ENCODE measurements around the gene DEFB123. TPM values are rescaled to one million over a fixed set of nuclear protein-coding genes. Genes with fewer than 3 reads are reported as not detected.

The DEFB123 gene
- total and polyA plus RNA-seq, 4 experiments from 2014 or later, result not detected

DNA sequence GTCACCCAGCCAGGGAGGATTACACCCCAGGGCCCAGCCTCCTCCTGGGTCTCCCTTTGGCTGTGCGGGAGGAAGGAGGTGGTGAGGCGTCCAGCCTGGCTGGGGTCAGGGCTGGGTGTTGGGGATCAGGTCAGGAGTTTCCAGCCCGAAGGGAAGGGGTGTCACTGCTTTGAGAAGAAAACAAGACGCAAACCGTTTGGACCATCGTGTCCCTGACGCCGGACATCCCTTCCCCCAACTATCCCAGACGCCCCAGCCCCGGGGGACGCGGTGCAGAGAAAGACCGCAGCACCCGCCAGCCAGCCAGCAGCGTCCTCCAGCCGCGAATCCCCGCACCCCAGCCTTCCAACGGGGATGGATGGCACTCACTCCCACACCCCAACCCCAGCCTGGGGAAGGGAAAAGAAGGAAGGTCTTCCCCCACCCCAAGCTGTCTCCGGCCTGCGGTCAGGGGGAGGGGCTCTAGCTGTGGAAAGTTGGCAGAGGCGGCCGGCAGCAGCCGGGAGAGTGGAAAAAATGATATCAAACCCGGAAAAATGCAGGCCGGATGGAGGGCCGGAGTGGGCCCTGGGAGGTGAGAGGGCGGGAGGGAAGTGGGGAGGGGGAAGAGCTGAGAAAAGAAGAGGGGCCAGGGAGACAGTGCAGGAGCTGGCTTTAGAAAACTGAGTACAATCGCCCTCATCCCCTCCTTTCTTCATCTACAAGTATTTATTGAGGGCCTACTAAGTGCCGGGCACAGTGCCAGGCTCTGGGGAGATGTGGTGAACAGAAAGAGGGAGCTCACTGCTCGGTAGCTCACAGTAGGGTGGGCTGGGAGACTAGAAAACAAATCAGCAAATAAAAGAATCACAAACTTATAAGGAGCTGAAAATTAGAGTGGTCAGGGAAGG is 45.3 kb downstream of the DEFB123 start:
- ChIA-PET POLR2A (ENCODE audit: partially characterized antibody) (no interaction called here), CTCF (ENCODE audit: partially characterized antibody) (interaction anchor here (3.7 kb wide), 1 partner anchor 17 kb away, joined by 20 read pairs; no protein-coding TSS in a partner anchor)
- Histone ChIP-seq H3K4me1 (ENCODE audit: insufficient read depth, low read length) (no peaks in the 10 kb centered on the region), H3K4me3 (ENCODE audit: low read length in 2 of 2) (no peak overlapping the region), H3K27me3 (ENCODE audit: insufficient read depth, low read length) (no peaks in the 10 kb centered on the region), H3K36me3 (ENCODE audit: insufficient read depth, low read length) (no peaks in the 10 kb centered on the region), H3K27ac (ENCODE audit: low read depth, low read length) (no peak overlapping the region), H3K9me3 (ENCODE audit: control insufficient read depth in 1 of 2, low read length in 2 of 2) (no peaks in the 10 kb centered on the region)
- Mint-ChIP-seq H3K9me3 (peaks cover 0 to 5% (median 0%) of the 10 kb centered on the region in 8 donors), H3K4me3 (no peak overlapping the region), H3K36me3 (no peaks in the 10 kb centered on the region), H3K4me1 (peaks cover 0 to 6% (median 4%) of the 10 kb centered on the region in 4 donors), H3K27ac (no peak overlapping the region), H3K27me3 (peaks cover 13 to 16% of the 10 kb centered on the region in 2 donors)
- intact Hi-C loops (cut with micrococcal nuclease), result no loop called here
- DNase-seq, result no peak

DNA sequence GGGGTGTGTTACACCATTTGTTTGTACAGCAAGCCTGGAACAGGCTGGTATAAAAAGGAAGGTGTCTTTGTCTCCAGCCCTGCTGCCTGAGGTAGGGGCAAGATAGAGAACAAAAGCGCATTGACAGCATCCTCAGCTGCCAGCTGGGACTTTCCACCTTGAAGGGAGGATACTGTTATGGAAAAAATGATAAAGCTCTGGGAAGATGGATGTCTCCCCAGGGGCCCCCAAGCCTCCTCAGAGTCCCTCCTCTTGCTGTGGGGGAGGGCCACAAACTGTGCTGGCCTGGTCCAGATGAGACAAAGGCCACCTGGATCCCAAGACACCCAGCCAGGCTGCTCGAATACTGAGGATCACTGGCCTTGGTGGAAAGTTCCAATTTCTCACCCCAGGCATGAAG is 47.7 kb downstream of the DEFB123 start:
- ChIA-PET CTCF (ENCODE audit: partially characterized antibody) (interaction anchor here (3.7 kb wide), 1 partner anchor 14 kb away, joined by 20 read pairs; no protein-coding TSS in a partner anchor), POLR2A (ENCODE audit: partially characterized antibody) (no interaction called here)

DNA sequence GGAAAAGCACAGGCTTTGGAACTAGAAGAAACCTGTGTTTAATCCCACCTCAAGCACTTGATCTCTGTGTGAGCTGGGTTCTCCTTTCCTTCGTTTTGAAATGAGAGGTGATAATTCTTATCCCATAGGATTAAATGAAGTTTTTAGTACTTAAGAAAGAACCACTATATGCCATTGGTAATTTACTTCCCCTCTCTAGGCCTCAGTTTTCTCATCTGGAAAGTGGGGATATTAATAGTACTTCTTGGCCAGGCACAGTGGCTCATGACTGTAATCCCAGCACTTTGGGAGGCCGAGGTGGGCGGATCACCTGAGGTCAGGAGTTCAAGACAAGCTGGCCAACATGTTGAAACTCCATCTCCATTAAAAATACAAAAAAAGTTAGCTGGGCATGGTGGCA is 48.7 kb downstream of the DEFB123 start:
- Histone ChIP-seq H3K4me3 (ENCODE audit: low read length in 2 of 2) (no peak overlapping the region), H3K36me3 (ENCODE audit: insufficient read depth, low read length) (no peaks in the 10 kb centered on the region), H3K4me1 (ENCODE audit: insufficient read depth, low read length) (no peaks in the 10 kb centered on the region), H3K27me3 (ENCODE audit: insufficient read depth, low read length) (no peaks in the 10 kb centered on the region), H3K27ac (ENCODE audit: low read depth, low read length) (no peak overlapping the region), H3K9me3 (ENCODE audit: control insufficient read depth in 1 of 2, low read length in 2 of 2) (no peaks in the 10 kb centered on the region)
- POLR2A ChIA-PET (ENCODE audit: partially characterized antibody), result no interaction called here
- intact Hi-C loops (cut with micrococcal nuclease), result no loop called here
- Mint-ChIP-seq H3K27ac (no peak overlapping the region), H3K9me3 (peaks cover 0 to 4% (median 0%) of the 10 kb centered on the region in 8 donors), H3K4me3 (no peak overlapping the region), H3K36me3 (no peaks in the 10 kb centered on the region), H3K27me3 (peaks cover 12 to 17% of the 10 kb centered on the region in 2 donors), H3K4me1 (peaks cover 0 to 6% (median 4%) of the 10 kb centered on the region in 4 donors)
- CTCF ChIA-PET (ENCODE audit: partially characterized antibody), result interaction anchor here (3.7 kb wide), 1 partner anchor 13 kb away, joined by 20 read pairs; no protein-coding TSS in a partner anchor
- no peak for DNase-seq

More for the DNA sequence above, 47.7 kb downstream of the DEFB123 start:
- H3K27me3 ChIP-seq (ENCODE audit: insufficient read depth, low read length), result no peaks in the 10 kb centered on the region
- Mint-ChIP-seq H3K9me3 (peaks cover 0 to 4% (median 0%) of the 10 kb centered on the region in 8 donors), H3K4me1 (peaks cover 0 to 6% (median 4%) of the 10 kb centered on the region in 4 donors), H3K27ac (no peak overlapping the region), H3K4me3 (no peak overlapping the region), H3K36me3 (no peaks in the 10 kb centered on the region), H3K27me3 (peaks cover 10 to 14% of the 10 kb centered on the region in 2 donors)
- no peaks in the 10 kb centered on the region for H3K36me3 ChIP-seq (ENCODE audit: insufficient read depth, low read length)
- H3K9me3 ChIP-seq (ENCODE audit: control insufficient read depth in 1 of 2, low read length in 2 of 2), result no peaks in the 10 kb centered on the region
- no peak for DNase-seq
- H3K4me1 ChIP-seq (ENCODE audit: insufficient read depth, low read length), result no peaks in the 10 kb centered on the region
- H3K27ac ChIP-seq (ENCODE audit: low read depth, low read length), result no peak overlapping the region
- intact Hi-C loops (cut with micrococcal nuclease), result no loop called here
- no peak overlapping the region for H3K4me3 ChIP-seq (ENCODE audit: low read length in 2 of 2)

DNA sequence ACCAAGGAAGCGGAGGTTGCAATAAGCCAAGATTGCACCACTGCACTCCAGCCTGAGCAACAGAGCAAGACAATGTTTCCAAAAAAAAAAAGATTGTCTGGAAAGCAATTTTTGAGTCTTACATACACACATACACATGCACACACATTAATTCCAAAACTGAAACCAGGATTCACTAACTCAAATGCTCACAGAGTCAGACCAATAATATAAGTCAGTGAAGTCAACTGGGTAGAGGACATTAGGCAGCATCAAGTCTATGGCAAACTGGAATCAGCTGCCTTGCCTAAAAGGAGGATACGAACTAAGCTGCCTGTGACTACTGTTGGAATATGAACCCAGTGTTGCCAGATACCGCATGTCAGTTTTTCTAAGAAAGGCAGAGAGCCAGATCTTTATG is 50.3 kb downstream of the DEFB123 start:
- H3K36me3 ChIP-seq (ENCODE audit: insufficient read depth, low read length), result no peaks in the 10 kb centered on the region
- DNase-seq, result no peak
- no peaks in the 10 kb centered on the region for H3K27me3 ChIP-seq (ENCODE audit: insufficient read depth, low read length)
- no peak overlapping the region for H3K4me3 ChIP-seq (ENCODE audit: low read length in 2 of 2)
- Mint-ChIP-seq H3K9me3 (no peaks in the 10 kb centered on the region), H3K4me3 (no peak overlapping the region), H3K27ac (no peak overlapping the region), H3K27me3 (peaks cover 8 to 11% of the 10 kb centered on the region in 2 donors), H3K4me1 (peaks cover 0 to 4% (median 1%) of the 10 kb centered on the region in 4 donors), H3K36me3 (no peaks in the 10 kb centered on the region)
- ChIA-PET POLR2A (ENCODE audit: partially characterized antibody) (no interaction called here), CTCF (ENCODE audit: partially characterized antibody) (interaction anchor here (4.4 kb wide), 1 partner anchor 11 kb away, joined by 30 read pairs; no protein-coding TSS in a partner anchor)
- H3K27ac ChIP-seq (ENCODE audit: low read depth, low read length), result no peak overlapping the region
- no peaks in the 10 kb centered on the region for H3K4me1 ChIP-seq (ENCODE audit: insufficient read depth, low read length)
- no peaks in the 10 kb centered on the region for H3K9me3 ChIP-seq (ENCODE audit: control insufficient read depth in 1 of 2, low read length in 2 of 2)
- intact Hi-C loops (cut with micrococcal nuclease), result no loop called here

DNA sequence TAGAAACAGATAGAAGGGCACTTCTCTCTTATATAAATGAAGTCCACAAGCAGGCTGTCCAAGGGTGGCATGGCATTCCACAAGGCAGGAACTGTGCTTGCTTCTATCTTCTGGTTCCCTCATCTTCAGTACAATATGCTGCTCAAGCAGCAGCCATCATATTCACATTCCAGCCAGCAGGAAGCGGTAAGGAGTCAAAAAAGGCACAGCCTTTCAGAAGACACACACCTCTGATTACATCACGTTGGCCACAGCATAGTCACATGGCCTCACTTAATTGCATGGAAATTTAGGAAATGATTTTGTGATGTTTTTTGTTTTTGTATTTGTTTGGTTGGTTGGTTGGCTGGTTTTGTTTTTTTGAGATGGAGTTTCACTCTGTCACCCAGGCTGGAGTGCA is 53.7 kb downstream of the DEFB123 start:
- no peak overlapping the region for H3K27ac Mint-ChIP-seq
- no peak for DNase-seq
- POLR2A ChIA-PET (ENCODE audit: partially characterized antibody), result no interaction called here
- no peaks in the 10 kb centered on the region for H3K9me3 Mint-ChIP-seq
- Histone ChIP-seq H3K9me3 (ENCODE audit: control insufficient read depth in 1 of 2, low read length in 2 of 2) (no peaks in the 10 kb centered on the region), H3K4me1 (ENCODE audit: insufficient read depth, low read length) (no peaks in the 10 kb centered on the region), H3K27ac (ENCODE audit: low read depth, low read length) (no peak overlapping the region), H3K4me3 (ENCODE audit: low read length in 2 of 2) (no peak overlapping the region), H3K36me3 (ENCODE audit: insufficient read depth, low read length) (no peaks in the 10 kb centered on the region), H3K27me3 (ENCODE audit: insufficient read depth, low read length) (peaks cover 4% of the 10 kb centered on the region)
- H3K4me3 Mint-ChIP-seq, result no peak overlapping the region
- CTCF ChIA-PET (ENCODE audit: partially characterized antibody), result interaction anchor here (1.2 kb wide), 1 partner anchor 9 kb away, joined by 4 read pairs; no protein-coding TSS in a partner anchor
- intact Hi-C loops (cut with micrococcal nuclease), result no loop called here
- no peaks in the 10 kb centered on the region for H3K4me1 Mint-ChIP-seq
- H3K27me3 Mint-ChIP-seq, result peaks cover 10 to 13% of the 10 kb centered on the region in 2 donors
- H3K36me3 Mint-ChIP-seq, result no peaks in the 10 kb centered on the region

DNA sequence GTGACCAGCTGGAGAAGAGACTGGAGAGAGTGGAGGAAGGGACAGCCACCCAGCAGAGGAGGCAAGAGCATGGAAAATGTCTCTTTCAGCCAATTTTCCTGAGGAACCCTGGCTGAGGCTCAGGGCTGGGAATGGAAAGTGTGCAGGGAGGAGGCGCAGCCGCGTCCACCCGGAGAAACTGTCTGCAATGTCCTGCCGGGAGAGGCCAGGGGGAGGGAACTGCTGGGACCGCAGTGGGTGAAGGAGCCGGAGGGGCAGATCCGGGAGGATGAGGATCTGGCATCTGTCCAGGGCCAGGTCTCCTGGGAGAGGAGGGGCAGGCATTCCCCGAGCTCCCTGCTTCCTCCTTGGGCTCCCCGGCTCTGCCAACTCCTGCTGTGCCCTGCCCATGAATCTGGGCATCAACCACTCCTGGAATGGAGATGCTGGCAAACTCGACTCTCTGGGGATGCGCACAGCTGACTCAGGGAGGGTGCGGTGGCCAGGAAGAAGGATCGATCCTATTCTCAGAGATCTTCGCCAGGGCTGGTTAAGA is 56.4 kb downstream of the DEFB123 start:
- H3K4me3 ChIP-seq (ENCODE audit: low read length in 2 of 2), result no peak overlapping the region
- intact Hi-C loops (cut with micrococcal nuclease), result no loop called here
- no peak for DNase-seq
- POLR2A ChIA-PET (ENCODE audit: partially characterized antibody), result no interaction called here
- H3K27ac ChIP-seq (ENCODE audit: low read depth, low read length), result no peak overlapping the region
- H3K4me1 Mint-ChIP-seq, result no peaks in the 10 kb centered on the region
- no peak overlapping the region for H3K27ac Mint-ChIP-seq
- H3K36me3 Mint-ChIP-seq, result no peaks in the 10 kb centered on the region
- H3K27me3 Mint-ChIP-seq, result peaks cover 11 to 12% of the 10 kb centered on the region in 2 donors
- CTCF ChIA-PET (ENCODE audit: partially characterized antibody), result no interaction called here
- H3K36me3 ChIP-seq (ENCODE audit: insufficient read depth, low read length), result no peaks in the 10 kb centered on the region
- H3K9me3 ChIP-seq (ENCODE audit: control insufficient read depth in 1 of 2, low read length in 2 of 2), result no peaks in the 10 kb centered on the region
- H3K4me1 ChIP-seq (ENCODE audit: insufficient read depth, low read length), result no peaks in the 10 kb centered on the region
- no peak overlapping the region for H3K4me3 Mint-ChIP-seq
- H3K9me3 Mint-ChIP-seq, result no peaks in the 10 kb centered on the region
- H3K27me3 ChIP-seq (ENCODE audit: insufficient read depth, low read length), result peaks cover 4% of the 10 kb centered on the region

DNA sequence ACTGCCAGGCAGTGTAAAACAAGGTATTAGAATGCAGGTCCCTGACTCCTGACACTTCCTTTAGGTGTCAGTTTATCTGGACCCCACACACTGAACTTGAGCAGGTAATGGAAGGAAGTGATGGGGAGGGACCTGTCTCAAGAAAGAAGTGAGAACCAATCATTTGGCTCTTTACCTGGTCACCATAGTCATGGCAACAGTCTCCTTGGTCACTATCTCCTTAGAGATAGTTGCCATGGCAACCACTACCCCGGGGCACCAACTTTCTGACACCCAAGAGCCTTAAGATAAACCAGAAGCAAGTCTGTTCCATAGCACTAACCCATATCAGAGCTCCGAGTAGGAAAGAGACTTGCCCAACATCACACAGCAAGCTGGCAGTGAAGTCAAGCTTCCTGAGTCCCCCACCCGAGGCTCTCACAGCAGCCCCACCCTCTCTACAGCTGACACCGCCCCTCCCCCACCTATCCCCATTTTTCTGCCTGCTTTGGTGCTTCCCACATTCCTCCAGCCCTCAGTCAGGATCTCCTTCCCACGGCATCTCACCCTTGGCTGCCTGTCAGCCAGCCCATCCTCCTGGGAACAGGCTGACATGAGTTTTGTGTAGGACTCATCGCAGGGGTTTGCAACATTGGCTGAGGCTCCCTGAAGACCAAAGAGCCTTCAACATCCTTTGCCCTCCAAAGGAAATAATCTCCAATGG is 57.6 kb downstream of the DEFB123 start:
- H3K4me3 Mint-ChIP-seq, result no peak overlapping the region
- no peak overlapping the region for H3K27ac ChIP-seq (ENCODE audit: low read depth, low read length)
- H3K27me3 Mint-ChIP-seq, result peaks cover 11 to 12% of the 10 kb centered on the region in 2 donors

More for the DNA sequence above, 57.6 kb downstream of the DEFB123 start:
- H3K9me3 ChIP-seq (ENCODE audit: control insufficient read depth in 1 of 2, low read length in 2 of 2), result no peaks in the 10 kb centered on the region
- POLR2A ChIA-PET (ENCODE audit: partially characterized antibody), result no interaction called here
- Mint-ChIP-seq H3K9me3 (no peaks in the 10 kb centered on the region), H3K27ac (no peak overlapping the region), H3K4me1 (peaks cover 0 to 11% (median under 1%) of the 10 kb centered on the region in 4 donors), H3K36me3 (no peaks in the 10 kb centered on the region)
- CTCF ChIA-PET (ENCODE audit: partially characterized antibody), result no interaction called here
- H3K36me3 ChIP-seq (ENCODE audit: insufficient read depth, low read length), result no peaks in the 10 kb centered on the region
- no peaks in the 10 kb centered on the region for H3K4me1 ChIP-seq (ENCODE audit: insufficient read depth, low read length)
- intact Hi-C loops (cut with micrococcal nuclease), result no loop called here
- peaks cover 4% of the 10 kb centered on the region for H3K27me3 ChIP-seq (ENCODE audit: insufficient read depth, low read length)
- no peak for DNase-seq
- no peak overlapping the region for H3K4me3 ChIP-seq (ENCODE audit: low read length in 2 of 2)
